Kidney glomerular epithelial cell (primary cell): ENCODE results near the gene NOL3.

Source experiments
- DNase-seq: peaks from one replicate; lab custom pipeline; 2025; lab: John Stamatoyannopoulos, UW

Gene NOL3

DNA sequence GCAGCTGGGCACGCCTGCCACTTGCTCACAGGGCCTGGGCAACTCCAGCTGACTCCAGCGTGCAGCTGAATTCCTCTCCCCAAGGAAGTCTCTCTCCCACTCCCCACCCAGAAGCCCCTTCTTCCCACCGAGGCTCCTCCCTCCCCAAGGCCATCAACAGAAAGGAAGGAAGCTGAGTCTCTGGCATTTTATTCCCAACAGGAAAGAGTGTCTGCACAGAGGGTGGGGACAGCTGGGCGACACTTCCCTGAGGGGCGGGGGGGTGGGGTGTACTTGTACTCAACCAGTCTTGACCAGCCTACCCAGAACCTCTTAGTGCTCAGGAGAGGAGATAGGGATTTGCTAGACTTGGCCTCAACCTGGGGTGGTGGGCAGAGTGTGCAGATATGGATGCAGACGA, 19.7 kb downstream of the NOL3 start, which contains the start of gene EXOC3L1:
EXOC3L1 (minus strand) TSS at position 96 of the 400 bp plus-strand sequence. CDS start 460 bp downstream, outside the sequence.
- no peak for DNase-seq

- no peak for DNase-seq
Measured at GRCh38 chr16:67190448-67191399, 20.4 kb downstream of the NOL3 start.

- DNase-seq, result no peak
Measured at GRCh38 chr16:67191411-67191994, 21.2 kb downstream of the NOL3 start.

- DNase-seq, result peak; percentile 86
Measured at GRCh38 chr16:67191995-67192681, 21.8 kb downstream of the NOL3 start, which contains the start of gene E2F4. E2F4 (plus strand) TSS chr16:67192155; CDS start chr16:67192228, 73 bp downstream.

DNA sequence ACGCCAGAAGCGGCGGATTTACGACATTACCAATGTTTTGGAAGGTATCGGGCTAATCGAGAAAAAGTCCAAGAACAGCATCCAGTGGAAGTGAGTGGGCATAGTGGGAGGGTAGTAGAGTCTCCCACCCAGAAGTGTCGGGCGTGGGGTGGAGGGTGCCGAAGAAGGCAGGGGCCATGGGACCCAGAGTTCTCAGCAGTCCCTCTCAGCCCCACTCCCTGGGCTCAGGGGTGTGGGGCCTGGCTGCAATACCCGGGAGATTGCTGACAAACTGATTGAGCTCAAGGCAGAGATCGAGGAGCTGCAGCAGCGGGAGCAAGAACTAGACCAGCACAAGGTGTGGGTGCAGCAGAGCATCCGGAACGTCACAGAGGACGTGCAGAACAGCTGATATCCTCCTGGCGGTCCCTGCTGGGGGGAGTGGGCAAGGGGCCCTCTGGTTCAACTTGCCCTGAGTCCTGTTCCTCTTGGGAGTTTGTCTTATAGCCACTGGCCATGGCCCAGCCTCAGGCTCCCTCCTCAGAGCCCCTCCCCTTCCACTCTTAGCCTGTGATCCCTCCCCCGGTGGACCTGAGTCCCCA, 22.5 kb downstream of the NOL3 start:
- no peak for DNase-seq

DNA sequence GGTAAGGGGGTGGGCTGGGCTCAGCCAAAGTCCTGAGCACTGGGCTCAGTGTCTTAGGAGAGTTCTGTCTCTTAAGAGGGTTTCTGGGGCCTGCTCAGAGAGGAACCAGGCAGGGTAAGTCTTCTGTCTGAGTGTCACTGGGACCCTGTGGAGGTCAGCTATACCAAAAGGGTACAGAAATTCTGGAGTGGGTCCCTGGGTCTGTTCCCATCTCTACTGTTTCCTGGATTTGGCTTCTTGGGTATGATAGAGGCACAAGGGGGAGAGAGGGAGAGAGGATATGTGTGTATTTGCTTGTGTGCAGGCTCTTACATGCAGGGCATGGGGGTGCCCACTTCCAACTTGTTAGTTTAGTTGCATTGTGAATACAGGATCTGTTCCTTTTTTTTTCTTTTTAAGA, 23.2 kb downstream of the NOL3 start:
- no peak for DNase-seq

DNA sequence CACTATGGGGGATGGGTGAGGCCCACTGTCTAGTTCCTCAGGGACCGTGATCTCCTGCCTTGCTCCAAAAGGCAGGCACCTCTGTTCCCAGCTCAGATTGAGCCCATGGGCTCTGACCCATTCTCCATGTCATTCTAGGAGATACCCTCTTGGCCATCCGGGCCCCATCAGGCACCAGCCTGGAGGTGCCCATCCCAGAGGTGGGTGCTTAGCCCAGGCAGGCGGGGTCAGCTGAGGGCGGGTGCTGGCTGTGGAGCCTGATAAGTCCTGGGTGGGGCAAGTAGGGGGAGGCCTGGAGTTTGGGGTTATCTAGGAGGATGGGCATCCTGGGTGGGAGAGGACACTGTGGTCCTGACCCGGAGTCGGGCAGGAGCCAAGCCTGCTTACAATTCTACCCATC, 23.9 kb downstream of the NOL3 start:
- DNase-seq, result no peak

- DNase-seq, result no peak
Measured at GRCh38 chr16:67195676-67196075, 25.3 kb downstream of the NOL3 start.

DNA sequence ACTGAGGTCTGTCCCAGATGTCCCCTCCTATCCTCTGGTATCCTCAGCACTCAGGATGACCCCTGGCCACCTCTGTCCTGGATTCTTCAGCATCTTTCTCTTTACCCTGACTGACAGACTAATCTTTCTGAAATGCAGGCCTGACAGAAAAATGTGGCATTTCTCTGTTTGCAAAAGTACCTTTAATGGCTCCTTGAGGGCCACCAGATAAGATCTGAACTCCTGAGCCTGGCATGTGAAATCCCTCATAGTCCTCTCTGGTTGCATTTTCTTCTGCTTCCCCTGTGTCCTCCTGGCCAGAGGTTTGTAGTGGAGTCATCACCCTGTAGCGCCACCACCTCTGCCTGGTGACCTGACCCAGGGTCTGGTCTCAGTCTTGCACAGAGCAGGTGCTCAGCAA, 26.5 kb downstream of the NOL3 start:
- no peak for DNase-seq

DNA sequence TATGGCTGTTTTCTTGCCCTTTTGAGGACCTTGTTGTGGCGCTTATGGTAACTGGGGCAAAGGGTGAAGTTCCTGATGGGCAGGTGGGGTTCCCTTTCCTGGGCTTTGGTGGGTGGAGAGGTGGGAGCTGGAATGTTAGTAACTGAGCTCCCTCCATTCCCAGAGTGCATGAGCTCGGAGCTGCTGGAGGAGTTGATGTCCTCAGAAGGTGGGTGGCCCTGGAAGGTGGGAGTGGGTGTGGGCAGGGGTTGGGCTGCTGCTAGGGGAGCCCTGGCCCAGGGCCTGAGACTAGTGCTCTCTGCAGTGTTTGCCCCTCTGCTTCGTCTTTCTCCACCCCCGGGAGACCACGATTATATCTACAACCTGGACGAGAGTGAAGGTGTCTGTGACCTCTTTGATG, 27.4 kb downstream of the NOL3 start:
- DNase-seq, result no peak

DNA sequence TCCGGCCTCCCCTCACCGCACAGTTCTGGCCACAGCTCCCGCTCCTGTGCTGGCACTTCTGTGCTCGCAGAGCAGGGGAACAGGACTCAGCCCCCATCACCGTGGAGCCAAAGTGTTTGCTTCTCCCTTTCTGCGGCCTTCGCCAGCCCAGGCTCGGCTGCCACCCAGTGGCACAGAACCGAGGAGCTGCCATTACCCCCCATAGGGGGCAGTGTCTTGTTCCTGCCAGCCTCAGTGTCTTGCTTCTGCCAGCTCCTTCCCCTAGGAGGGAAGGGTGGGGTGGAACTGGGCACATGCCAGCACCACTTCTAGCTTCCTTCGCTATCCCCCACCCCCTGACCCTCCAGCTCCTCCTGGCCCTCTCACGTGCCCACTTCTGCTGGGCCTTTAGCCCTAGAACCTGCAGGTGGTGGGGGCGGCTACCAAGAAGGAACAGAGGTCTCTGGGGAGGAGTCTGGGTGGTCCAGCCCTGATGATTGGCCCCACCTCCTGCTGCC, 27.9 kb downstream of the NOL3 start:
- DNase-seq, result no peak

DNA sequence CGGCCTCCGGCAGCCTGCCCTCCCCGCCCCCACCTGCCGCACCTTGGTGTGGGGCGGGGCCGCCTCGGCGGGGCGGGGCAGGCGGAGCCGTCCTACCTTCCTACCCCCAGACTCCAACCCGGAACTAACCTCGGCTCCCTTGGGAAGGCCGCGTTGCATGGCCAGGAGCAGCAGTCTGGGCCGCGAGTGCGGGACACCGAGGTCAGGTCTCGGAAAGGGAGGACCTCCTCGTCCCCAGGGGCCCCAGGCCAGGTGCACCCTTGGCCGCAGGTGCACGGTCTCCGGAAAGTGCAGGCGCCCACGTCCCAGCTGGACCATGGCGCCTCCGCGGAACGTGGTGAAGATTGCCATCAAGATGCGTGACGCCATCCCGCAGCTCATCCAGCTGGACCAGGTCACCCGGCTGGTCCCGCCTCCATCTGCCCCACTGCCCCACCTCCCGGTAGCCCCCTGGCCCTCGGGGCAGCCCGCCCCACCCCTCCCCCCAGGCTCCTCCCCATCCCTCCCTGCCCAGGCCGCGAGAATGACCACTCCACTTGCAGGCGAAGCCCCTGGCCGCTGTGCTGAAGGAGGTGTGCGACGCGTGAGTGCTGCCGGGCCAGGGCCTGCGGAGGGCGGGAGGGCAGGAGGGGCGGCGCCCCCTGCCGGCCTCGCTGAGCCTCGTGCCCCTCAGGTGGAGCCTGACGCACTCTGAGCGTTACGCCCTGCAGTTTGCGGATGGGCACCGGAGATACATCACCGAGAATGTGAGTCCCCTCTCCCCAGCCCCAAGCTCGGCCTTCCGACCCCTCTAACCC, 28.9 kb downstream of the NOL3 start, which contains the start of gene ELMO3:
ELMO3 (plus strand) TSS at position 121 of the 797 bp plus-strand sequence; CDS start at position 317, 196 bp downstream.
- no peak for DNase-seq

DNA sequence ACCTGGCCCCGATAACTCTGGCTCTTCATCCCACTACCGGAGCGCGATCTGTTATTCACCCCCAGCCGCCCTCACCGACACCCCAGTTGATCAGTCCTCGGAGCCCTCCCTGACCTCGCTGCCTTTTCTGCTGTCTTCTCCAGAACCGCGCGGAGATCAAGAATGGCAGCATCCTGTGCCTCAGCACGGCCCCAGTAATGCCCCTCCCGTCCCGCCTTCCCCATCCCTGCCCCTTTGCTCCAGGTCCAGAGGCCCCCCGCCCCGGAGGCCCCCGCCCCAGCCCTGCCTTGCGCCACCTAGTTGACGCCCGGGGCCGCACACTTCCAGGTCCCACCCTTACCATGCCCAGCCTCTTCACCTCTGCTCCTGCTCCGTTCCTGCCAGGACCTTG, 29.5 kb downstream of the NOL3 start:
- DNase-seq, result no peak

GRCh38 chr16:67200491-67200890, 30.2 kb downstream of the NOL3 start:
- no peak for DNase-seq

DNA sequence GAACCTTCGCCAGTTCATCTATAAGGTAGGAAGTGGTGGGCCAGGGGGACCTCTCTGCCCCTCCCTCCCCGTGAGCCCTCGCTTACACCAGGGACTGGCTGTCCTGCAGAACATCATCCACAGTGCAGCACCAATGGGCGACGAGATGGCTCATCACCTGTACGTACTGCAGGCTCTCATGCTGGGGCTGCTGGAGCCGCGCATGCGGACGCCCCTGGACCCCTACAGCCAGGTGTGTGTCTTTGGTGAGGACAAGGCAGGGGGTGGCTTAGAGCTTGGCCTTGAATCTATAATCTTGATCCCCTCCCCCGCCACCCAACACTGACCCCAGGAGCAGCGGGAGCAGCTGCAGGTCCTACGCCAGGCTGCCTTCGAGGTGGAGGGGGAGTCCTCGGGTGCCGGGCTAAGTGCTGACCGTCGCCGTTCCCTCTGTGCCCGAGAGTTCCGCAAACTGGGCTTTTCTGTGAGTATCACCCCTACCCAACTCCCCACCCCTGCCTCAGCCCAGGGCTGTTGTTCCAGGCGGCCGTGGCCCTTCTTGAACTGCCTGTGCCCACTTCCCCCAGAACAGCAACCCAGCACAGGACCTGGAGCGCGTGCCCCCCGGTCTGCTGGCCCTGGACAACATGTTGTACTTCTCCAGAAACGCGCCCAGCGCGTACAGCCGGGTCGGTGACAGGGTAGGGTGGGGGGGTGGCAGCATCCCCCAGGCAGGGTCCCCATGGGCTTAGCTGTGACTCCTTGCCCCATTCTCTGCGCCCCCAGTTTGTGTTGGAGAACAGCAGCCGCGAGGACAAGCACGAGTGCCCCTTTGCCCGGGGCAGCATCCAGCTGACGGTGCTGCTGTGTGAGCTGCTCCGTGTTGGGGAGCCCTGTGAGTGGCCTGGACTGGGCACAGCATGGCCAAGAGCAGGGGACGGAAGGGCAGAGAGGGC, 31.3 kb downstream of the NOL3 start:
- no peak for DNase-seq

DNA sequence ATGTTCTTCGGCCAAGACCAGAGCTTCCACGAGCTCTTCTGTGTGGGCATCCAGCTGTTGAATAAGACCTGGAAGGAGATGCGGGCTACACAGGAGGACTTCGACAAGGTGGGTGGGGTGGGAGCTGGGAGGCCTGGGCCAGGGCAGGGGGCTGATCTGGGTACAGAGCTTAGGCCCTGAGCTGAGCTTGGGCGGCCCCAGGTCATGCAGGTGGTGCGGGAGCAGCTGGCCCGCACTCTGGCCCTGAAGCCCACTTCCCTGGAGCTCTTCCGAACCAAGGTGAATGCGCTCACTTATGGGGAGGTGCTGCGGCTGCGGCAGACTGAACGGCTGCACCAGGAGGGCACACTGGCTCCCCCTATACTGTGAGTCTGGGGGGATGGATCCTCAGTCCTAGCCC, 32.1 kb downstream of the NOL3 start:
- no peak for DNase-seq

DNA sequence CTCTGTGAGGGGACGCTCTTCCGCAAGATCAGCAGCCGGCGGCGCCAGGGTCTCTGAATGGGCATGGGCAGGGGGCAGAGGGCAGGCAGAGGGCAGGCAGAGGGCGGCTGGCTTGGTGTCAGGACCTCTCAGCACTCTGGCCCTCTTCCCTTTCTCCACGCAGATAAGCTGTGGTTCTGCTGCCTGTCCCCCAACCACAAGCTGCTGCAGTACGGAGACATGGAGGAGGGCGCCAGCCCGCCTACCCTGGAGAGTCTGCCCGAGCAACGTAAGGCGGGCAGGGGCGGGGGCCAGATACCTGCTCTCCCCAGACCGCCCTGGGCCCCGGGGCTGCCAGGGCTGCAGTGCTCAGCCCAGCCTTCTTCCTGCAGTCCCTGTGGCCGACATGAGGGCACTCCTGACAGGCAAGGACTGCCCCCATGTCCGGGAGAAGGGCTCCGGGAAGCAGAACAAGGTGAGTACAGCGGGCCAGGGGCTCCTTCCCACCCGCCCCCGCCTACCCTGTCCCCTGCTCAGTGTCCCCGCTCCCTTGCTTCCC, 32.7 kb downstream of the NOL3 start:
- no peak for DNase-seq

DNA sequence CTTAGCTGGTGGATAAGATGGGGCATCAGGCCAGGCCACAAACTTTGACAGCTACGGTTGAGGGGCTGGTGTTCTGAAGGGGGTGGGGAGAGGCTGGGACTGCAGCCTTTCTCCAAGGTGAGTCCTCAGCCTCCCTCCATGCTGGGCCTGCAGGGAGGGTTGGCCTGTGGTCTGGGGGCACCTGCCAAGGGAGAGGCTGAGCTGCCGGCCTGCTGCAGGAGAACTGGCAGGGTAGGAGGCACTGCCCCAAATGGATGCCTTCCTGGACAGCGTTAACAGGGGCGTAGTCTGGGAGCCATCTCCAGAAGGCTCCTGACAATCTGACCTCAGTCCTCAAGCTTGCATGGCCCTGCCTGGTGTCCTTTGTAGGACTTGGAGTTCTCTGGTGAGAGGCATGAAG, 33.7 kb downstream of the NOL3 start:
- no peak for DNase-seq

- DNase-seq, result no peak
Measured at GRCh38 chr16:67206129-67206837, 35.9 kb downstream of the NOL3 start.
